Measurements from ENCODE around the gene INTS11. TPM values are rescaled to one million over a fixed set of nuclear protein-coding genes. Genes with fewer than 3 reads are reported as not detected.

The INTS11 gene
- total RNA-seq, 1 donor from 2014 or later: 27.1 TPM

DNA sequence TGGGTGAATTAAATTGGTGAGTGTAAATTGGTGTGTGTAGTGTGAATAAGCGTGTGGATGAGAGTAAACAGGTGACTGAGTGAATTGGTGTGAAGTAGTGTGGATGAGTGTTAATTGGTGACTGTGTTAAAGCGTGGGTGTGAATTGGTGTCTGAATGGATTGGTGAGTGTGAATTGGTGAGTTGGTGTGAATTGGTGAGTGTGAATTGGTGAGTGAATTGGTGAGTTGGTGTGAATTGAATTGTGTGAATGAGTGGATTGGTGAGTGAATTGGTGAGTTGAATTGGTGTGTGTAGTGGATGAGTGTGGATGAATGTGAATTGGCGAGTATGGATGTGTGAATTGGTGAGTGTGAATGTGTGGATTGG lies 42.2 kb upstream of the INTS11 start:
- Histone ChIP-seq H3K4me1 (ENCODE audit: control insufficient read depth in 3 of 3, insufficient read depth in 3 of 3, low read length in 3 of 3) (peaks cover 5 to 10% (median 8%) of the 10 kb centered on the region in 3 donors), H3K4me3 (ENCODE audit: low read length in 3 of 3) (no peak overlapping the region), H3K9ac (ENCODE audit: low read depth in 1 of 3, low read length in 3 of 3) (no peak overlapping the region), H3K9me3 (ENCODE audit: control insufficient read depth in 3 of 3, low read length in 3 of 3) (no peaks in the 10 kb centered on the region), H3K36me3 (ENCODE audit: control insufficient read depth in 3 of 3, insufficient read depth in 3 of 3, low read length in 3 of 3) (no peaks in the 10 kb centered on the region), H3K27ac (ENCODE audit: low read depth, low read length) (no peak overlapping the region), H3K27me3 (ENCODE audit: control insufficient read depth in 3 of 3, insufficient read depth in 3 of 3, low read length in 3 of 3) (peaks cover 0 to 6% (median 0%) of the 10 kb centered on the region in 3 donors)

- H3K9me3 ChIP-seq (ENCODE audit: control insufficient read depth in 3 of 3, low read length in 3 of 3): no peaks in the 10 kb centered on the region
Measured at GRCh38 chr1:1365875-1366698, 41.6 kb upstream of the INTS11 start.

GRCh38 chr1:1364266-1364665 lies 39.8 kb upstream of the INTS11 start:
- no peak overlapping the region for H3K9ac ChIP-seq (ENCODE audit: low read depth in 1 of 3, low read length in 3 of 3)
- H3K36me3 ChIP-seq (ENCODE audit: control insufficient read depth in 3 of 3, insufficient read depth in 3 of 3, low read length in 3 of 3): no peaks in the 10 kb centered on the region
- H3K9me3 ChIP-seq (ENCODE audit: control insufficient read depth in 3 of 3, low read length in 3 of 3): no peaks in the 10 kb centered on the region
- H3K27ac ChIP-seq (ENCODE audit: low read depth, low read length): no peak overlapping the region
- H3K4me3 ChIP-seq (ENCODE audit: low read length in 3 of 3): no peak overlapping the region
- H3K4me1 ChIP-seq (ENCODE audit: control insufficient read depth in 3 of 3, insufficient read depth in 3 of 3, low read length in 3 of 3): peaks cover 18 to 28% (median 22%) of the 10 kb centered on the region in 3 donors
- peaks cover 0 to 24% (median 5%) of the 10 kb centered on the region in 3 donors for H3K27me3 ChIP-seq (ENCODE audit: control insufficient read depth in 3 of 3, insufficient read depth in 3 of 3, low read length in 3 of 3)

More at GRCh38 chr1:1365875-1366698, 41.6 kb upstream of the INTS11 start:
- no peak overlapping the region for H3K4me3 ChIP-seq (ENCODE audit: low read length in 3 of 3)
- peaks cover 0 to 12% (median 2%) of the 10 kb centered on the region in 3 donors for H3K27me3 ChIP-seq (ENCODE audit: control insufficient read depth in 3 of 3, insufficient read depth in 3 of 3, low read length in 3 of 3)
- H3K9ac ChIP-seq (ENCODE audit: low read depth in 1 of 3, low read length in 3 of 3): no peak overlapping the region
- H3K27ac ChIP-seq (ENCODE audit: low read depth, low read length): no peak overlapping the region
- H3K4me1 ChIP-seq (ENCODE audit: control insufficient read depth in 3 of 3, insufficient read depth in 3 of 3, low read length in 3 of 3): peaks cover 5 to 11% (median 9%) of the 10 kb centered on the region in 3 donors
- no peaks in the 10 kb centered on the region for H3K36me3 ChIP-seq (ENCODE audit: control insufficient read depth in 3 of 3, insufficient read depth in 3 of 3, low read length in 3 of 3)

GRCh38 chr1:1361982-1362423 lies 37.5 kb upstream of the INTS11 start:
- H3K4me3 ChIP-seq (ENCODE audit: low read length in 3 of 3): peak overlapping the region in 1 of 3 donors; percentile 16
- no peaks in the 10 kb centered on the region for H3K36me3 ChIP-seq (ENCODE audit: control insufficient read depth in 3 of 3, insufficient read depth in 3 of 3, low read length in 3 of 3)
- peaks cover 23 to 46% (median 34%) of the 10 kb centered on the region in 3 donors for H3K4me1 ChIP-seq (ENCODE audit: control insufficient read depth in 3 of 3, insufficient read depth in 3 of 3, low read length in 3 of 3)
- H3K9ac ChIP-seq (ENCODE audit: low read depth in 1 of 3, low read length in 3 of 3): peak overlapping the region; percentile 50 to 60 (median 54)
- H3K9me3 ChIP-seq (ENCODE audit: control insufficient read depth in 3 of 3, low read length in 3 of 3): no peaks in the 10 kb centered on the region
- peak overlapping the region; percentile 62 for H3K27ac ChIP-seq (ENCODE audit: low read depth, low read length)
- H3K27me3 ChIP-seq (ENCODE audit: control insufficient read depth in 3 of 3, insufficient read depth in 3 of 3, low read length in 3 of 3): peaks cover 0 to 42% (median 12%) of the 10 kb centered on the region in 3 donors

DNA sequence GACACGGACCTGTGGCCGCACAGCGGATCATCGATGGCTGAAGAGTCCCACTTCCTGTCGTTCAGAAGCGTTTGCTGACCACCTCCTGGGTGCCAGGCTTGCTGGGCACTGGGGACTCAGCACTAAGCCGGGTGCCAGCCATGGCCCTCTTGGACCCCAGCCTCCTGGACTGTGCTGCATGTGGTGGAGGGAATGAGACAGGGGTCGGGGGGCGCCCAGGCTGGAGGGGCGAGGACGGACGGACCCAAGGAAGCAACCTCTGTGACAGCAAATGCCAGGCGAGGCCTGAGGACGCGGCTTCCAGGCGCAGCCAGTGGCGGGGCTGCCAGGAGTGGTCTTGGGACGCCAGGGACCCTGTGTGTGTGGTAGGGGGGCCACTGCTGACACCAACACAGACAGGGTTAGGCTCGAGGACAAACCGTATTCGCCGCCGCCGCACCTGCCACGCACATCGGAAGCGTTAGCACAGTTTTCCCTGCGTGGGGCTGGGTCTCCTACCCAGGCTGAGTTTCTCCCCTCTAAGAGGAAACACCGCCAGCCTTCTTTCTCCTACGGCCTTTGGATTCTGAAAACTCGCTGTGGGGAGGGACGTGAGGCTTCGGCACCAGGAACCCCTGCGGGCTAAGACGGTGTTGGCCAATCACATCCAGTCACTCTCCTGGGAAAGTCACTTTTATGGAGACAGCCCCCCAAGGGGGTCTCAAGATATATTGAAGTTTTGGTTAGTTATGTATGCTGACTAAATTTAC lies 36.9 kb upstream of the INTS11 start:
- peak overlapping the region; percentile 62 for H3K27ac ChIP-seq (ENCODE audit: low read depth, low read length)
- H3K9me3 ChIP-seq (ENCODE audit: control insufficient read depth in 3 of 3, low read length in 3 of 3): no peaks in the 10 kb centered on the region
- H3K4me1 ChIP-seq (ENCODE audit: control insufficient read depth in 3 of 3, insufficient read depth in 3 of 3, low read length in 3 of 3): peaks cover 27 to 50% (median 38%) of the 10 kb centered on the region in 3 donors
- peak overlapping the region; percentile 9 to 70 (median 66) for H3K4me3 ChIP-seq (ENCODE audit: low read length in 3 of 3)
- H3K36me3 ChIP-seq (ENCODE audit: control insufficient read depth in 3 of 3, insufficient read depth in 3 of 3, low read length in 3 of 3): no peaks in the 10 kb centered on the region
- H3K27me3 ChIP-seq (ENCODE audit: control insufficient read depth in 3 of 3, insufficient read depth in 3 of 3, low read length in 3 of 3): peaks cover 0 to 46% (median 16%) of the 10 kb centered on the region in 3 donors
- H3K9ac ChIP-seq (ENCODE audit: low read depth in 1 of 3, low read length in 3 of 3): peak overlapping the region; percentile 50 to 63 (median 60)

DNA sequence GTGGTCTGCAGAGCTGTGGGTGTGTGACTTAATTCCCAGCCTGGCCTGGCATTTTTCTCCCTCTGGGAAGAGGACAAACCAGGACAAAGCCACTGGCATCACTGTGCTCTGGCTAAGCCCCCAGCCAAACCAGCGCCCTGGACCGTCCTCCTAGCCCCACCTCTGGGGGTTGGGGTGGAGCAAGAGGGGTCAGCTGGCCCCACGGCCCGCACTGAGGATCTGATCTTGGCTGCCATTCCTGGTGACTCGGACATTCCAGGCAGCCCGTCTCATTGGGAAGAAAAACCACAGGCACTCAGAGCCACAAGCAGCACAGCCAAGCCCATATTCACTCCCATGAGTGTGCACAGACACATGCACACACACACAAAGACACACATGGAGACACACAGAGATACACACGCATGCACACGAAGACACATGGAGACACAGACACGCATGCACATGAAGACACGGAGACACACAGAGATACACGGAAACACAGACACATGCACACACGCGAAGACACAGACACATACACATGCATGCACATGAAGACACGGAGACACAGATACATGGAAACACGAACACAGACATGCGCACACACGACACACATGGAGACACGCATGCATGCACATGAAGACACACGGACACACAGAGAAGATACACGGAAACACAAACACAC lies 36.2 kb upstream of the INTS11 start:
- peak overlapping the region; percentile 9 to 70 (median 66) for H3K4me3 ChIP-seq (ENCODE audit: low read length in 3 of 3)
- H3K36me3 ChIP-seq (ENCODE audit: control insufficient read depth in 3 of 3, insufficient read depth in 3 of 3, low read length in 3 of 3): no peaks in the 10 kb centered on the region
- no peaks in the 10 kb centered on the region for H3K9me3 ChIP-seq (ENCODE audit: control insufficient read depth in 3 of 3, low read length in 3 of 3)
- H3K27ac ChIP-seq (ENCODE audit: low read depth, low read length): peak overlapping the region; percentile 62
- H3K27me3 ChIP-seq (ENCODE audit: control insufficient read depth in 3 of 3, insufficient read depth in 3 of 3, low read length in 3 of 3): peaks cover 0 to 46% (median 16%) of the 10 kb centered on the region in 3 donors
- peak overlapping the region in 2 of 3 donors; percentile 60 to 63 for H3K9ac ChIP-seq (ENCODE audit: low read depth in 1 of 3, low read length in 3 of 3)
- peaks cover 27 to 50% (median 38%) of the 10 kb centered on the region in 3 donors for H3K4me1 ChIP-seq (ENCODE audit: control insufficient read depth in 3 of 3, insufficient read depth in 3 of 3, low read length in 3 of 3)

DNA sequence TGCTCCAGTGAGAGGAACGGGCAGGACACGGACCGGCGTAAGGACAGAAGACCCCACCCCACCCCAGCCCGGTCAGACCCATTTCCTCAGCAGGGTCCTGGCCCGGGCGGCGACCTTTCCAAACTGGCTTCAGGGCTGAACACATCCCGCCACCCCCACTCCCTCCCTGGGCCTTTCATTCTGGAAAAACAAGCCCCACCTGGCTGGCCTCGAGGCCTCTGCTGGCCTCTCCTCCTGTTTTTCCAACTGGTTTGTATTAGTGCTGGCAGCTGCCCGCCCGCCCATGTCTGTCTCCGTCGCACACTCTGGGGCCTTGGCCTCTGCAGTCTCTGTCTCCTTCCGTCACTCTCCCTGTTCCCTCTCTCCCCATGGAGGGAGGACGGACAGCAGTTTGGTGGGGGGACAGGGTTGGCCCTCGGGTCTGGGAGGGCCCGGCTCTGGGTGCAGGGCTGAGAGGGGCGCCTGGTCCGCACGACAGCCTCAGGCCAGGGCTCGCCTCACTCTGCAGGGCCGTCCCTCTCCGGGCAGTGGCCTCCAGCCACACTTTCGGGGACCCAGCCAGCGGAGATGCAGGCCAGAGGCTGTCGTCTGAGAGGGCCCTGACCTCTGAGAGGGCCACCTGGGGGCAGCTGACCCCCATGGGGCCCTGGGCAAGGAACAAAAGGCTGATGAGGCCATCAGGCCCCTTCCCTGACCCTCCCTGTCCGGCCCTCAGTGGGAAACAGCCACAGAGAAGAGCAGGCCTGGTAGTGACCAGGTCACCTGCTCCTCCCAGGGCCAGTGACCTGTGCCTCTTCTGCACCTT lies 35.4 kb upstream of the INTS11 start:
- peak overlapping the region; percentile 77 for H3K27ac ChIP-seq (ENCODE audit: low read depth, low read length)
- H3K36me3 ChIP-seq (ENCODE audit: control insufficient read depth in 3 of 3, insufficient read depth in 3 of 3, low read length in 3 of 3): no peaks in the 10 kb centered on the region
- peak overlapping the region; percentile 6 to 57 (median 57) for H3K9ac ChIP-seq (ENCODE audit: low read depth in 1 of 3, low read length in 3 of 3)
- no peak overlapping the region for H3K4me3 ChIP-seq (ENCODE audit: low read length in 3 of 3)
- H3K9me3 ChIP-seq (ENCODE audit: control insufficient read depth in 3 of 3, low read length in 3 of 3): no peaks in the 10 kb centered on the region
- peaks cover 0 to 47% (median 16%) of the 10 kb centered on the region in 3 donors for H3K27me3 ChIP-seq (ENCODE audit: control insufficient read depth in 3 of 3, insufficient read depth in 3 of 3, low read length in 3 of 3)
- peaks cover 28 to 50% (median 38%) of the 10 kb centered on the region in 3 donors for H3K4me1 ChIP-seq (ENCODE audit: control insufficient read depth in 3 of 3, insufficient read depth in 3 of 3, low read length in 3 of 3)

GRCh38 chr1:1359308-1359663 lies 34.8 kb upstream of the INTS11 start:
- Histone ChIP-seq H3K9ac (ENCODE audit: low read depth in 1 of 3, low read length in 3 of 3) (peak overlapping the region; percentile 32 to 79 (median 33)), H3K36me3 (ENCODE audit: control insufficient read depth in 3 of 3, insufficient read depth in 3 of 3, low read length in 3 of 3) (no peaks in the 10 kb centered on the region), H3K27ac (ENCODE audit: low read depth, low read length) (peak overlapping the region; percentile 77), H3K9me3 (ENCODE audit: control insufficient read depth in 3 of 3, low read length in 3 of 3) (no peaks in the 10 kb centered on the region), H3K27me3 (ENCODE audit: control insufficient read depth in 3 of 3, insufficient read depth in 3 of 3, low read length in 3 of 3) (peaks cover 0 to 53% (median 20%) of the 10 kb centered on the region in 3 donors), H3K4me1 (ENCODE audit: control insufficient read depth in 3 of 3, insufficient read depth in 3 of 3, low read length in 3 of 3) (peaks cover 31 to 50% (median 38%) of the 10 kb centered on the region in 3 donors), H3K4me3 (ENCODE audit: low read length in 3 of 3) (no peak overlapping the region)

Measured in skeletal muscle tissue (tissue), 4 donors.